Measurements from ENCODE around the gene LRRC7.

Gene LRRC7

DNA sequence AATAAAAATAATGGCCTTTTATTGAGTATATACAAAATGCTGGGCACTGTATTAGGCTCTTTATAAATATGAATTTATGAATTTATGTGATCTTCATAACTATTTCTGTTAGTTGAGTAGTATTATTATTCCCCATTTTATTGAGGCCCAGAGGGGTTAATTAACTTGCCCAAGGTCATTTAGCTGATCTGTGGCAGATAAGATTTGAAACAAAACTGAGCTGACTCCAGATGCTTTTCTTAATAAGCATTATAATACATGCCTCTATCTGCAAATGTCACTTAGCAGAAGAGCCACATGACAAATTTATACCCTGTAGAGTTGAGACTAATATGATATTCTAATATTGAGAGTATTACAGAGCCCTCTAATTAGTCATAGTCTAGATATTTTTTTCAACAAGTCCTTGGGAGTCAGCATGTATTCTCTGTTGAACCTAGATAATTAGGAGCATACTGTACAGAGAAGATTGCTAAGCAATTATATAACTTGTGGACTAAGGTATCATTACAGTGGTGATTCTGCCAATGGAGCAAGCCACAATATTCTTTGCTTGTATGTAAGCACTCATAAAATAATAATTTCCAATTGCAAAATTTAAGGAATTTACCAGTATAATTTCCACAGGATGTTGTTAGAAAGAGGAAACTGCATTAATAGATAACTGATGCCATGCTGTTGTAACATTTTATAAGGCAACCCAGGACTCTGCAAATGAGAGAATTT lies 525.7 kb downstream of the LRRC7 start:
- H3K4me1 ChIP-seq (ENCODE audit: control insufficient read depth, insufficient read depth, low read length): no peaks in the 10 kb centered on the region
- H3K27me3 ChIP-seq (ENCODE audit: control insufficient read depth, insufficient read depth, low read length): no peaks in the 10 kb centered on the region
- no peaks in the 10 kb centered on the region for H3K9me3 ChIP-seq (ENCODE audit: control insufficient read depth, low read length)
- H3K36me3 ChIP-seq (ENCODE audit: control insufficient read depth, insufficient read depth, low read length): no peaks in the 10 kb centered on the region
- no peak overlapping the region for H3K4me3 ChIP-seq (ENCODE audit: low read length)
- H3K9ac ChIP-seq (ENCODE audit: low read length): no peak overlapping the region

DNA sequence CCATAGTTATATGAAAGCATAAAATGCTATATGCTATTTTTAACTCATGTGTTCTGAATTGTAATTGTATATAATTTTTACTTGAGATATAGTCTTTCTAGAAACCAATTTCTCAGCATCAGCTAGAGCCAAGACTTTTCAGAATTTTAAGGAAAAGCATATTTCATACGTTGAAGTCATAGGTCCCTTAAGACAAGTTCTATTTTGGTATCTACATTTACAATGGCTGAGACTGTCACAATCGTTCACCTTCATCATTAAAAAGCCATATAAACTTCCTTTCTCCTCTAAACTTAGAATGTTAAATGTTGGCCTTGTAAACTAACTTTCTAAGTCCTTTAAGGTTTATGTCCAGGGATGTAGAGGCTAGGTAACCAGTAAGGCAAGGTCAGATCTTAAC lies 533.5 kb downstream of the LRRC7 start:
- no peak overlapping the region for H3K9ac ChIP-seq (ENCODE audit: low read length)
- H3K36me3 ChIP-seq (ENCODE audit: control insufficient read depth, insufficient read depth, low read length): no peaks in the 10 kb centered on the region
- no peaks in the 10 kb centered on the region for H3K27me3 ChIP-seq (ENCODE audit: control insufficient read depth, insufficient read depth, low read length)
- H3K9me3 ChIP-seq (ENCODE audit: control insufficient read depth, low read length): no peaks in the 10 kb centered on the region
- no peaks in the 10 kb centered on the region for H3K4me1 ChIP-seq (ENCODE audit: control insufficient read depth, insufficient read depth, low read length)
- no peak overlapping the region for H3K4me3 ChIP-seq (ENCODE audit: low read length)

DNA sequence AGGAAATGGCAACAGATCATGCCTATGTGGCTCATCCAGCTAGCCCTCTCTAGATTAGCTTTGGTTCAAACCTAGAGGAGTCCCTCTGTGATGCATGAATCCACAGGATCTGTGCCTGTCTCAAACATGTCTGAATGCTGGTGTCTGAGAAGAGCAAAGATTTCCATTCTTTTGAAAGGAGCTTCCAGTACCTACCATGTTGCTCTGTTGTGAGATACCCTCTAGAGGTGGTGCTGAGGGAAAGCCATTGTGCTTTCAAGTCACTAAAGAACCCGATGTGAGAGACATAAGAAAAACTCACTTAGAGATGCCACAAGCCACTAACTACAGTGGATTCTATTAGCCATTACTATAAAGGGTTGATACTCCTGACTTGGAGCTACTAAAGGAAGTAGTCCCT lies 534.1 kb downstream of the LRRC7 start:
- Histone ChIP-seq H3K9ac (ENCODE audit: low read length) (no peak overlapping the region), H3K4me3 (ENCODE audit: low read length) (no peak overlapping the region), H3K27me3 (ENCODE audit: control insufficient read depth, insufficient read depth, low read length) (no peaks in the 10 kb centered on the region), H3K4me1 (ENCODE audit: control insufficient read depth, insufficient read depth, low read length) (no peaks in the 10 kb centered on the region), H3K36me3 (ENCODE audit: control insufficient read depth, insufficient read depth, low read length) (no peaks in the 10 kb centered on the region), H3K9me3 (ENCODE audit: control insufficient read depth, low read length) (no peaks in the 10 kb centered on the region)

DNA sequence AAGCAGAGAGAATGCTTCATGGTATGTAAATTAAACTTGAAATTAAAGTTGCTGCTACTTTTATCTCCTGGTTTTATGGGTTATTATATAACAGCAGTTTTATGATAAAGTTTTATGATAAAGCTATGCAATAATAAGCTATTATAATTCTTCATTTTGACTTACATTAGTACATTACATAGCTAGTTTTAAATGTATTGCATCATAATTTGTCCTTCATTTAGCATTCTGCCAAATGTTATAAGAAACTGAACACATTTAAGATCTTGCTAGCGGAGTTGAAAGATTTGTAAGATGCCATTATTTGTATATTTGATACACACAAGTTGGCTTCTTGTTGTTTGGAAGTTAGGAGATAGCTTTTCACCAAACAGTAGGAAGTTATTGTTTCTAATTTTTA lies 536.0 kb downstream of the LRRC7 start:
- Histone ChIP-seq H3K27me3 (ENCODE audit: control insufficient read depth, insufficient read depth, low read length) (no peaks in the 10 kb centered on the region), H3K9ac (ENCODE audit: low read length) (no peak overlapping the region), H3K4me3 (ENCODE audit: low read length) (no peak overlapping the region), H3K4me1 (ENCODE audit: control insufficient read depth, insufficient read depth, low read length) (no peaks in the 10 kb centered on the region), H3K9me3 (ENCODE audit: control insufficient read depth, low read length) (no peaks in the 10 kb centered on the region), H3K36me3 (ENCODE audit: control insufficient read depth, insufficient read depth, low read length) (no peaks in the 10 kb centered on the region)

DNA sequence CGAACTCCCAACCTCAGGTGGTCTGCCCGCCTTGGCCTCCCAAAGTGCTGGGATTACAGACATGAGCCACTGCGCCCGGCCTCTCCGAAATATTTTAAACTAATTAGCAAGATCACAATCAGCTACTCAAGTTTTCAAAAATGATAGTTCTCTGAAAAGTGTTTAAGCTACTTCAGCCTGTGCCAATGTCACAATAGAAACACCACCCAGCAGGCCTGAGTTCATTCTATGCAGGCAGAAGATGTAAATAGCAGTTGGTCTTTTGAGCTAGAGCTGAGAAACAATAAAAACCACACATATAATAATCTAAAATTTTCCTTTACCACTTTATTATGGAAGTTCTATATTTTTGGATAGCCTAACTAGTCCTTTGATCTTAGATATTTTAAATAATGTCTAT lies 541.5 kb downstream of the LRRC7 start:
- Histone ChIP-seq H3K4me3 (ENCODE audit: low read length) (no peak overlapping the region), H3K9me3 (ENCODE audit: control insufficient read depth, low read length) (no peaks in the 10 kb centered on the region), H3K4me1 (ENCODE audit: control insufficient read depth, insufficient read depth, low read length) (no peaks in the 10 kb centered on the region), H3K27me3 (ENCODE audit: control insufficient read depth, insufficient read depth, low read length) (no peaks in the 10 kb centered on the region), H3K36me3 (ENCODE audit: control insufficient read depth, insufficient read depth, low read length) (no peaks in the 10 kb centered on the region), H3K9ac (ENCODE audit: low read length) (no peak overlapping the region)

DNA sequence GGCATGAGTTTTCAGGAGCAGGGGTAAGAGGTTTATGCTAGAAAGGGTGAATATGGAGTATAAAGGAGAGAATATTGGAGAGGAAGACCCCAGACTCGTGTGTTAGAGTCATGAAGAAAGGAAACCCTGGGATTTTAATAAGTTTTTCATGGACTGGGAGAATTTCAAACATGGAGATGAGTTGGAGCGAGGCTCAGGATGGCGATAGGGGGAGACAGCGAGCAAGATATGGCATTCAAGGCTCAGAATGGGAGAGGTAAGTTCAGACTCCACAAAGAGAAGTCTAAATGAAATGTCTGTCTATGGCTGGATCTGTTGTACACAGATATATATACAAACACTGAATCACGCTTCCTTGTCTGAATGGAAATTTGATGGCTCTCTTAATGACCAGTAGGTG lies 545.1 kb downstream of the LRRC7 start:
- H3K4me1 ChIP-seq (ENCODE audit: control insufficient read depth, insufficient read depth, low read length): no peaks in the 10 kb centered on the region
- no peaks in the 10 kb centered on the region for H3K27me3 ChIP-seq (ENCODE audit: control insufficient read depth, insufficient read depth, low read length)
- H3K36me3 ChIP-seq (ENCODE audit: control insufficient read depth, insufficient read depth, low read length): no peaks in the 10 kb centered on the region
- H3K9me3 ChIP-seq (ENCODE audit: control insufficient read depth, low read length): no peaks in the 10 kb centered on the region
- no peak overlapping the region for H3K9ac ChIP-seq (ENCODE audit: low read length)
- H3K4me3 ChIP-seq (ENCODE audit: low read length): no peak overlapping the region

DNA sequence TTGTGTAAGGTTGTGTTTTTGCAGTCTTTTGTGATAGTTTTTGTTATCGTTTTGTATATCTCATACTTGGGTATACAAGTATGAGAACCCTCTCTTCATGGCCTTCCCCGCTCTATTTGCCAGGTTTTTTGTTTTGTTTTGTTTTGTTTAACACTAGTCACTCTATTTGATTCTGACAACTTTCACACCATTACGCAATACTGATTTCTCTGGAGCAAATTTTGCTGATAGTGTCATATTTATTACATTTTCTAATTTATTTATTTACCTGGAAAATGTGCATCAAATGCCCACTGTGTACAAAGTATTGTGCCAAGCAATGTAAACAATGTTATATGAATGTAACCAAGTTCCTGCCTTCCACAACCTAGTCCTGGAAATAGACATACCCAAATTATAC lies 547.6 kb downstream of the LRRC7 start:
- H3K4me3 ChIP-seq (ENCODE audit: low read length): no peak overlapping the region
- no peaks in the 10 kb centered on the region for H3K4me1 ChIP-seq (ENCODE audit: control insufficient read depth, insufficient read depth, low read length)
- H3K9ac ChIP-seq (ENCODE audit: low read length): no peak overlapping the region
- H3K27me3 ChIP-seq (ENCODE audit: control insufficient read depth, insufficient read depth, low read length): no peaks in the 10 kb centered on the region
- H3K36me3 ChIP-seq (ENCODE audit: control insufficient read depth, insufficient read depth, low read length): no peaks in the 10 kb centered on the region
- no peaks in the 10 kb centered on the region for H3K9me3 ChIP-seq (ENCODE audit: control insufficient read depth, low read length)

DNA sequence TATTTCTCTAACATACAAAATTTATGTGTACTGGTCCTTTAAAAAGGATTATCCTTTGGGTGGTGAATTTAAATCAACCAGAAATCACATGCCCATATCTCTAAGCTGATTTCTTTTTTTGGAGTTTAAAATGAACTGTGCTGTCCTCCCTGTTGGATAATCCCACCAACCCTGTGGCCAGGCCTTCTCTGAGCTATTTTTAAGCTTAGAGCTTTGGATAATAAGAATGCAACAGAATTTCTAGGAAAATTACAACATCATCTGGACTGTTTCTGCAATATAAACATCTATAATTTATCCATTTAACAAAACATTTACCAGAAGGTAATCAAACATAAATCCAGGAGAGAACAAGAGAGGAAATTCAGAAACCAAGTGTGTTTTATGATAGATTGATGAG lies 549.3 kb downstream of the LRRC7 start:
- no peak overlapping the region for H3K9ac ChIP-seq (ENCODE audit: low read length)
- H3K27me3 ChIP-seq (ENCODE audit: control insufficient read depth, insufficient read depth, low read length): no peaks in the 10 kb centered on the region

DNA sequence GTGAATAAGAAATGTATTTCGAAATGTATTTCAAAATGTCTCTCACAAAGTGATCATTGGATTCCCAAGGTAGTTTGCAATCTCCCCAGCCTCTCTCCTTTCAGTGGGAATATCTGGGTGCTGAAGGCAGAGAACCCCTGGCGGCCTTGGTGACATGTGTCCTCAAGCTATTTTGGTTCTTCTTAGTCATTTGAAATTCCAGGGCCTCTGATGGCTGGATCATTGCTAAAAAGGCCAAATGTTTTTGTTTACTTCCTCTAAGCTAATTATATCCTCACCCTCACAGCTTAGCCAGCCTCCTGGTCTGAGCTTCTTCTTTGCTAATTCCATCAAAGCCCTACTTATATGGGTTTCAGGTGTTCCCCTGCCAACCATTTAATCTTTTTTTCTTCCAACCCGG lies 566.4 kb downstream of the LRRC7 start:
- H3K4me3 ChIP-seq (ENCODE audit: low read length): no peak overlapping the region
- H3K27me3 ChIP-seq (ENCODE audit: control insufficient read depth, insufficient read depth, low read length): no peaks in the 10 kb centered on the region
- H3K9ac ChIP-seq (ENCODE audit: low read length): no peak overlapping the region
- no peaks in the 10 kb centered on the region for H3K4me1 ChIP-seq (ENCODE audit: control insufficient read depth, insufficient read depth, low read length)
- no peaks in the 10 kb centered on the region for H3K36me3 ChIP-seq (ENCODE audit: control insufficient read depth, insufficient read depth, low read length)
- no peaks in the 10 kb centered on the region for H3K9me3 ChIP-seq (ENCODE audit: control insufficient read depth, low read length)

More for the DNA sequence above, 549.3 kb downstream of the LRRC7 start:
- no peak overlapping the region for H3K4me3 ChIP-seq (ENCODE audit: low read length)
- no peaks in the 10 kb centered on the region for H3K4me1 ChIP-seq (ENCODE audit: control insufficient read depth, insufficient read depth, low read length)
- H3K9me3 ChIP-seq (ENCODE audit: control insufficient read depth, low read length): no peaks in the 10 kb centered on the region
- H3K36me3 ChIP-seq (ENCODE audit: control insufficient read depth, insufficient read depth, low read length): no peaks in the 10 kb centered on the region

DNA sequence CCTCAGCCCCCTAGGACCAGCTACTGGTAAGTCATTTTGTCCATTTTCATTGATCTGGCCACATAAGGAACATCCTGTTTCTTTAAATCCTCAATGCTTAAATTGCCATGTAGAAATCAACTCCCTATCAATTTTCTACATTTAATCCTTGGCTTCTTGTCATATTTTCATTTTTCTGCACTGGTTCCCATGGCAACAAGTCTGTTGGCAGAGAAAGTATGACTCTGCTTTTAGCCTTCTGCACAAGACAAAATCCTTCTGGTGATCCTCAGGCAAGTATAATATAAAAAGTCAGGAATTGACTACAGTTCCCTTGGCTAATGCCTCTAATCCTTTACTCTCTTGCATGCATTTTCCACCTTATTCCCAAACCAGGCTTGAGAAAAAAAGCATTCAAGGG lies 572.6 kb downstream of the LRRC7 start:
- Histone ChIP-seq H3K9me3 (ENCODE audit: control insufficient read depth, low read length) (no peaks in the 10 kb centered on the region), H3K9ac (ENCODE audit: low read length) (no peak overlapping the region), H3K4me3 (ENCODE audit: low read length) (no peak overlapping the region), H3K4me1 (ENCODE audit: control insufficient read depth, insufficient read depth, low read length) (no peaks in the 10 kb centered on the region), H3K36me3 (ENCODE audit: control insufficient read depth, insufficient read depth, low read length) (no peaks in the 10 kb centered on the region), H3K27me3 (ENCODE audit: control insufficient read depth, insufficient read depth, low read length) (no peaks in the 10 kb centered on the region)

DNA sequence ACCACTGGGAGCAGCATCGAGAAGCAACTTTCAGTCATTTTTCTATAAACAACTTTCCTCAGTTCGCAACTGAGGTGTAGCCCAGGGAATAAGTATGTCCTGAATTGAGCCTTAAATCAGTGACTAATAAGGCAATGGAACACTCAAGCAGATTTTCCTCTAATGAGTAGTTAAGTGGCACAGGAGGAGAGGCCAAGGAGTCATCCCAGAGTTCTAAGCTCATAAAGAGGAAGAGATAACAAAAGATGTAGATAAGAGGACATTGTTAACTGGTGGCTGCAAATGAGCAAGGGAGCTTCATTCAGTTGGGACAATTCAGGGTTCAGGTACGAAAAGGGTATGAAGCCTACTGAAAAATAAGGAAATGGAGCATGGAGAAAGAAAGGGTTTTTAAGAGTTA lies 573.2 kb downstream of the LRRC7 start:
- no peaks in the 10 kb centered on the region for H3K9me3 ChIP-seq (ENCODE audit: control insufficient read depth, low read length)
- H3K4me3 ChIP-seq (ENCODE audit: low read length): no peak overlapping the region
- no peaks in the 10 kb centered on the region for H3K4me1 ChIP-seq (ENCODE audit: control insufficient read depth, insufficient read depth, low read length)
- no peaks in the 10 kb centered on the region for H3K27me3 ChIP-seq (ENCODE audit: control insufficient read depth, insufficient read depth, low read length)
- no peaks in the 10 kb centered on the region for H3K36me3 ChIP-seq (ENCODE audit: control insufficient read depth, insufficient read depth, low read length)
- H3K9ac ChIP-seq (ENCODE audit: low read length): no peak overlapping the region

DNA sequence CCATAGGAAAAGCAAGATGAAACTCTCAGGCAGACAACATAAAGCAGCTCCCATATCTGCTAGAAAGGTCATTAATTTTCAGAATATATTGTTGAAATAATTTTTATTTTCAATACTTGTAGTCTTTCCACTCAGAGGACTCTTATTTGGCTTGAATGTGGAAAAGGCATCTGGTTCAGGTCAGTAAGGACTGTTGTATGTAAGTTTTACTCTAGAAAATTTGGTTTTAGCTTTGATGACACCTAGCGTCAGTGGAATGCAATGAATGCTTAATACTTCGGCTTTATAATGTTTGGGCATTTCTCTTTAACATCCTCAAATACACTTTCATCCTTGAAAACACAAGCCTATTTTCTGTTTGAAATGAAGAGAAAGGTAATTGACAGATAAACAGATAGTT lies 574.4 kb downstream of the LRRC7 start:
- no peak overlapping the region for H3K4me3 ChIP-seq (ENCODE audit: low read length)
- H3K27me3 ChIP-seq (ENCODE audit: control insufficient read depth, insufficient read depth, low read length): no peaks in the 10 kb centered on the region
- no peaks in the 10 kb centered on the region for H3K36me3 ChIP-seq (ENCODE audit: control insufficient read depth, insufficient read depth, low read length)
- no peaks in the 10 kb centered on the region for H3K9me3 ChIP-seq (ENCODE audit: control insufficient read depth, low read length)
- H3K9ac ChIP-seq (ENCODE audit: low read length): no peak overlapping the region
- H3K4me1 ChIP-seq (ENCODE audit: control insufficient read depth, insufficient read depth, low read length): no peaks in the 10 kb centered on the region

All from mucosa of stomach (tissue), 1 donor.